Caki2 (cell line): Measurements from ENCODE around the gene DAB2IP. TPM values are rescaled to one million over a fixed set of nuclear protein-coding genes. Genes with fewer than 3 reads are reported as not detected.

ENCODE experiments used
- DNase-seq: peaks from one replicate; pipeline ENCODE4 v3.0.0-alpha.2; 2015; ENCODE audit warnings: low read depth
- in situ Hi-C: cut with HindIII; loops from 2 replicates; pipeline ENCODE4 v1.10.0; 2016; ENCODE audit warnings: low sequenced_read_pairs, low pct_unique_long_range_greater_than_20kb, mixed read lengths
- total RNA-seq: library from RNA; depleted of rRNA; stranded (reverse); fragments of >200 nt; shearing (Covaris generic); gene quantifications from 2 replicates; pipeline ENCODE4 v1.2.3, GENCODE V29; 2014; ENCODE audit warnings: low replicate concordance; rRNA removed

Gene DAB2IP
- total RNA-seq, 1 experiment from 2014 or later, result 0.84 TPM

DNA sequence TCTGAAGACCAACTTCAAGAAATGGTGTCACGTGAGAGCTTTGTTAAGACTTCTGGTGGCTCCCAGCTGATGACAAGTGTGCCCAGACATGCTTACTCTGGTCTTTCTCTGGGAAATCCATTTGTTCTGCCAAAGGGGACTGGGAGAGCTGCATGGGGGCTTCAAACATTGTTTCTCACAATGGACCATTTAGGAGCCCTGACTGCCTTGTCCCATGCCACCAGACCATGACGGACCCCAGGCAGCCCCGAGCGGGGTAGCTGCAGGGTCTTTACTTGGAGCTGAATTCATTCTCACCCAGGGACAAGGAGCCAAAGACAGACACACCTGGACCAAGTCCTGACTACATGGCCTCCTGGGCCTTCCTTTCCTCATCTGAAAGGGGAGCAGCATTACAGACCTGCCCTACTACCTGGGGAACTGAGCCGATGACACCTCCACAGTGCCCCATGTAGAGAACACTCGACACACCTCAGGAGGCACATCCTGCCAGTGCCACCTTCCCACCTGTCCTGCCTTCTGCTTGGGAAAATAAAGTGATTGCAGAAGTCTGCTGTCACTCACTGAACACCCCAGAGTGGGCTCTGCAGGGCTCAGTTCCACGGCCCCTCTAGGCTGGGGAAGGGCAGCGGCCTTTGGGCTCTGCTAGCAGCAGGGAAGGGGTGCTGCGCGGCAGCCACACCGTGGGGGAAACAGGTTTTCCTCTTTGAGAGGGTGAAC, 169.0 kb downstream of the DAB2IP start:
- DNase-seq, result no peak
- in situ Hi-C loops, result no loop called here

DNA sequence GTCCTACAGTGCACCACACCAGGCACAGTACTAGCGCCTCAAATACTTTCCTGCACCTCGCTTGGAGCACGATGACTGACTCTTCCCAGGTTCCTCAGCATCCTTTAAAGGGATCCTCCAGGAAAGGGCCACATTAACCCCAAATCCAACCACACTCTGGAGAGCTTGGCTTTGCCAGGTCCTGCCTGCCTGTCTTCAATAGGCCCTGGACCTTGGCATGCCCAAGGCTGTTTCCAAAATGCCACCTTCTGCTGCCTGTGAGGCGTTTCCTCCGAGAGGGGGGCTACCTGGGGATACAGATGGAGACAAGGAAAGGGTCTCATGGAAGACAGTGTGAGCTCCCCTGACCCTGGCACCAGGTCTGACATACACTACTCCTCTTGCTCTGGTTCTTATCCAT, 169.9 kb downstream of the DAB2IP start:
- in situ Hi-C loops, result no loop called here
- DNase-seq, result no peak

DNA sequence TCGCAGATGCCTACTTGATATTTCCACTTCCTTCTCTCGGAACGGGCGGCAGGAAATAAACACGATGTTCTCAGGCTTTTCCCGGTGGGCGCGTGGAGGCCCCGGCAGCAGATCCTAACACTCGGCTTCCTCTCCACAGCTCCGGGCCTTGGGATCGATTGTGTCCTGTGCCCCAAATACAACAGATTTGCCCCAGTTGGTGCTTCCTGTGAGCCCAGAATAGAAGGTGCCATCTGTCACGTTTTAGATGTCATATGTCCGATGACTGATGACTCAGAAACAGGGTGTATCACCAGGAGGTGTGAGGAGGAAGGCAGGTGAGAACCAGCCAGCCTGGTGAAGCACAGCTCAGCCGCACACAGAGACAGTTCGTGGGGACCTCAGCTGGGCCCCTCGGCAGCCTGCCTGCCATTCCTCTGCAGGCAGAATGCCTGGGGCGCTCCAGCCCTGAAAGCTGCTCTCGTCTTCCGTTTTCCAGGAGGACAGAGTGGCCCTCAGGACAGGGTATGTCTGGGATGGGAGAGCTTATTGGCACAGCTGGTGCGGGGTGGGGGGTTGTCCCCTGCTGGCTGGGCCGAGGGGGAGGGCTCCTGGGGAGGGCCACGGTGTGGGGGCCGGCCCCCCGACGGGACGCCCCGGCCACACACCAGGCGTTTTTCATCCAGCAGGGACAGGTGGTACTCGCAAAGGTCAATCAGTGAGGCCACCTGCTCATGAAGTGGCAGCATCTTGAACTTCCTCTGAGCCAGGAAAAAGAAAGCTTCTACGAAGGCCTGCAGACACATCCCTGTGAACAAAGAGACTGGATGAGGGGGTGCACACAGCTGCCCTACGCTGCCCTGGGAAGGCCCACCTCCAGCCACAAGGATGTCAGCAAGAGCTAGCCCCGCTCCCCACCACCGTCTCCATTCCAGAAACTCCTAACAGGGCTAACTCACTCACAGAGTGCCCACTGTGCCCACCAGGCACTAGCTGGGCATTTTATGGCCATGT, 171.0 kb downstream of the DAB2IP start:
- in situ Hi-C loops, result no loop called here

DNA sequence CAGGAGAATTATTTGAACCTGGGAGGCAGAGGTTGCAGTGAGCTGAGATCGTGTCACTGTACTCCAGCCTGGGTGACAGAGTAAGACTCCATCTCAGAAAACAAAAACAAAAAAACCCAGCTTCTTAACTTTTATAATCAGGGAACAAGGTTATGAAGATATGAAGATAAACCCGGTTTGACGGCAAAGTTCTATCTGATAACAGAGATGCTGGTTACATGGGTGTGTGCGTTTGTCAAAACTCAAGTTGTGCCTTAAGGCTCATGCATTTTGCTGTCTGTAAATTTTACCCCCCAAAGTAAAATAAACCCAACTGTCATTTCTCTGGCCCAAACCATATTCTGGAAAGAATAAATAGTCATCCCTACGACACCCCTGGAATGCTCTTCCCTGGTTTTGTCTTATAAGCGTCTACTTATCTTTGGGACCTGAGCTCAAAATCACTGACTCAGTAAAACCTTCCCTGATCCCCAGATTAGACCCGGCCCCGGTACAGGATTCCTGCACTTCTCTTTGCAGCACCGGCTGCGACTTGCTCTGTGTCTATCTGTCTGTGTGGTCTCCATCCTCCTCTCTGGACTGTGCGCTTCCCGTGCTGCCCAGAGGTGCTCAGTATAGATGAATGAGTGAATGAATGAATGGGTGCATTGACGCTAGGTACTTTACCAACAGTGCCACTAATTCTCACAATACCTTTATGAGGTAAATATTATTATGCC, 172.2 kb downstream of the DAB2IP start:
- no peak for DNase-seq
- in situ Hi-C loops, result no loop called here

More for the DNA sequence above, 171.0 kb downstream of the DAB2IP start:
- DNase-seq, result no peak

DNA sequence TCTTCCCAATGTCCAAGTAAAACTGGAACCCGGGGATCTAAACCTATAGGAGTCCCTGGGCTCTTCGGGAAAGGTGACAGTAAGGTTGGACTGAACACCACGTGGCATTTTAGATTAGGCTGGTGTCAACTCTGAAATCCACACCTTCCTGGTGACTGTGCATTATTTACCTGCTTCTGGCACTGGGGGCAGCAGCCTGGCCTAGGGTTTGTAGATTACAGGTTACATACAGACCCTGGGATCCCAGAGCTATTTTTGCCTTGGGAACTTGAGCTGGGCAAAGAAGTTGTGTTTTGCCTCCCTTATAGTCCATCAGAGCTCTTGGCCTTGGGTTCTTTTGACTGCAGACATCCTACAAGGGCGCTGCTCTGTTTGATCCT, 173.2 kb downstream of the DAB2IP start:
- in situ Hi-C loops, result no loop called here
- DNase-seq, result no peak

DNA sequence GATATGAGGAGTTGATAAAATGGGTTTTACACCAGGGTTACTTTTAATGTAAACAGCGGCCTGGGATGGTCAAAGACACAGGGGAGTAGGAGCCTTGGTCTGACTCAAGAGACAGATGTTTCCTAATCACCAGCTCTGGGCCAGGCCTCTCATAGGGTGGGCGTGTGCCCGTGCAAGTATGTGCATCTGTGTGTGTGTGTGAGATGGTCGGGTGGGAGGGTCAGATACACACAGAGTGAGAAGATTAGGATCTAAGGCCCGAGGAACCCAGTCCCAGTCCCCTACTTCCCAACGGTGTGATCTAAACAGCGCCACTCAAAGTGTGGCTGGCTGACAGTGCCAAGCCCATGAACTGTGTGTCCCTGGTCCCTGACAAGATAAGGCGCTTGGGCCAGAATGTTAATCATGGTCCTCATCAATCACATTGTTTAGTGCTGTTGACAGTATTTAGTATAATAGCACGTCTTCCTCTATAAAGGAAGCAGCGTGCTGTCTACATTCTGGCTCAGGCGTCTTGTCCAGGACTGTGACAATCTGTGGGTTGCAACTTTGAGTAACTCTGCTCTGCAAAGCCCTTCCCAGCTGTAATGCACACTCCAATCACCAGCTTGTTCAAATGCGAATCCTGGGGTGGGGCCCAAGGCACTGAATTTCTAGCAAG, 173.7 kb downstream of the DAB2IP start:
- in situ Hi-C loops, result no loop called here
- DNase-seq, result no peak

DNA sequence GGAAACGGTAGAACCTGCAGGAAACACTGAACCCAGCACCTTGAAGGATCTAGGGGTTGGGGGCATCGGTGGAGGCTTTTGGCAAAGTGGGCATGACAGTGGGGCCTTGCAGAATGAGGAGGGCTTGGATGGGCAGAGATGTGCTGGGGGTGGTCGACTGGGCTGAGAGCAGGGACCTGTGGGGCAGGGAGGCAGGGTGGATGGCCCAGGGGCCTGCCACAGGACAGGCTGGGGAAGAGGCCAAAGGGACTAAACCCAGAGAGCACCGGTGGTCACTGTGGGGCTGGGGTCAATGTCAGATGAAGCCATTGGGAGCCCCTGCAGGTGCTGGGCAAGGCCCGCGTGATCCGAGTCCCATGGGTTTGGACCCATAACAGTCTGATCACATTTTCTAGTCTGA, 175.3 kb downstream of the DAB2IP start:
- DNase-seq, result no peak
- in situ Hi-C loops, result no loop called here

DNA sequence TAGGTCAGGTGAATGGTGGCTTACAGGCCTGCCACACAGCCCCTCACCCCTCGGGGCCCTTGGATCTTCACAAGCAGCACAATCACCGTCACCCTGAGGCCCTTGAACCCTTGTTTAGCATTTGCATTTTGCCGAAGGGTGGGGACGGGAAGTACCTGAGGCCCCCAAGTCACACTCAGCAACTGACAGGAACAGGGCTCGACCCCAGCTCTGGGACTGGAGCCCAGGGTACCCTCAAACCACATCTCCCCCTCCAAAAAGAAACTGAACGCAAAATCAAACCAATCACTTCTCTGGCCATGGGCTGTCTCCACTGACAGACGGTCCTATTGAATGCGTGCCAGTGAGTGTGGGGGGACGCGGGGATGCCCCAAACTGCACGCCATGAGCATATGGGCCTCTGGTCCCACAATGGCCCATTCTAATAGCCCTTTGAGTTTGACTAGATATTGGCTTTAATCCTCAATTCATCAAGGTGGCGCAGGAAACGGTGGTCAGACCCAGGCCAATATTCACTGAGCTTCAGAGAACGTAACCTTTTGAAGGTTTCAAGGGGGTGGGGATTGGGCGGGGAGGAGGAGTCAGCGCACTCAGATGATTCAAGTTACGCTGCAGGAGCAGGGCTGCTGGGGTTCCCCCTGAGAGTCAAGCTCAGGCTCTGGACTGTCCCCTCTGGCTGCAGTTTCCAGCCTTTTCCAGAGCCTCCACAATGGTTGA, 176.0 kb downstream of the DAB2IP start:
- DNase-seq, result no peak
- in situ Hi-C loops, result no loop called here

DNA sequence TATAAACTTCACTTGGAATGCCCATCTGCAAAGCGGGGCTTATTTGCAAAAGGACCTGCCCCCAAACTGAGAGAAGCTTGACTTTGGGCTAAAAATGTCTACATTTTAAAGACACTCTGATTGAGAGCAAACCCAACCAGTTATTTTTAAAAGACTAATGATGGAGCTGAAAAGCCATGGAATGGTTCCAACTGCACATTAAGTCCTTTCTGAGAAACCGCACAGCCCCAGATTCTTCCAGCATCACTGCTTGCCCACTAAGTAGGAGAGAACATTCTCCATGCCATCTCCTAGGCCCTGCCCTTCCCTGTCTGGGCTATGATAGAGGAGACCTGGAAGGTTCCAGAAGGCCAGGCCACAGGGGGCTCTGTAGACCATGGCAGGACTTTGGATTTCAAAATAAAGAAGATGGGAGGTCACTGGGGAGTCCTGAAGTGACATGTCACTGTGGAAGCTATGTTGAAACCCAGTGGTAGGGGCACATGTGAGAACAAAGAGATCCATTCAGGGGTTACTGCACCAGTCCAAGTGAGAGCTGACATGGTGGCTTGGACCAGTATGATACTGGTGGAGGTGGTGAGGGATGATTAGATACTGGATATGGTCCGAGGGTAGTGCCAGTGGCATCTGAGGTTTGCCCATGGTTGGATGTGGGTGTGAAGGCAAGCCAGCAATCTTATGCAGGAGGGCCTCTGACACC, 179.2 kb downstream of the DAB2IP start:
- in situ Hi-C loops, result no loop called here
- no peak for DNase-seq

DNA sequence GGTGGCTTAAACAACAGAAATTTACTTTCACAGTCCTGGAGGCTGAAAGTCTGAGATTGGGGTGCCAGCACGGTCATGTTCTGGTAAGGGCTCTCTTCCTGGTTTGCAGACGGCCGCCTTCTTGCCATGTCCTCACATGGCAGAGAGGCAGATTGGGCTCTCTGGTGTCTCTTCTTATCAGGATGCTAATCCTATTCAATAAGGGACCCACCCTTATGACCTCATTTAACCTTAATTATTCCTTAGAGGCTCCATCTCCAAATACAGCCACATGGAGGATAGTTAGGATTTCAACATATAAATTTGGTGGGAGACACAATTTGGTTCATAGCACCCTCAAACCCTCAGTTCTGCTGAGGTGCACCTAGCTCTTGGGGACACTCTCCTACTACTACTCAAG, 180.4 kb downstream of the DAB2IP start:
- in situ Hi-C loops, result no loop called here
- no peak for DNase-seq

DNA sequence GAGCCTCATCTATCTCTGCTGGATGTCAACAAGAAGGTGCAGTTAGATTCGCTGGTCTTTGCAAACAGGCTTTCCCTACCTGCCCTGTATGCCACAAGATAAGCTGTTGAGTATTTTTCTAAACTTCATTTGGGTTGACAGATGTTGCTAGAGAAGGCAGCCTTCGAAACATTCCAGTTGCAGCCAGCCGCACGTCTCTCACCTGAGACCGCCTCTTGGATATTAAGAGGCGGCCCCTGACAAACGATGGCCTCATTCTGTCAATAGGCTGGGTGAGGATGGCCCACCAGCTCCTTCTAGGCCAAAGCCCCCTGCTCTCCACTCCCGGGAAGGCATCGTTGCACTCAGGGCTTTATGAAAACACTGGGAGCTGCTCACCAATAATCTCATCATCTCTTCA, 181.6 kb downstream of the DAB2IP start:
- in situ Hi-C loops, result no loop called here
- DNase-seq, result no peak

Other genes starting within 250 kb of the DAB2IP start
- gene GGTA1, start 151.8 kb upstream of the DAB2IP start, total RNA-seq, result not detected in 2 replicates